ENCODE measurements around the gene ORMDL3. TPM values are rescaled to one million over a fixed set of nuclear protein-coding genes. Genes with fewer than 3 reads are reported as not detected.
"Not testable (repeated sequence)": the region's sequence is repeated elsewhere in the genome, so short reads cannot be mapped to it uniquely, and the experiment has no call there.

The ORMDL3 gene
- total RNA-seq, 1 donor from 2014 or later, result 59.4 TPM

DNA sequence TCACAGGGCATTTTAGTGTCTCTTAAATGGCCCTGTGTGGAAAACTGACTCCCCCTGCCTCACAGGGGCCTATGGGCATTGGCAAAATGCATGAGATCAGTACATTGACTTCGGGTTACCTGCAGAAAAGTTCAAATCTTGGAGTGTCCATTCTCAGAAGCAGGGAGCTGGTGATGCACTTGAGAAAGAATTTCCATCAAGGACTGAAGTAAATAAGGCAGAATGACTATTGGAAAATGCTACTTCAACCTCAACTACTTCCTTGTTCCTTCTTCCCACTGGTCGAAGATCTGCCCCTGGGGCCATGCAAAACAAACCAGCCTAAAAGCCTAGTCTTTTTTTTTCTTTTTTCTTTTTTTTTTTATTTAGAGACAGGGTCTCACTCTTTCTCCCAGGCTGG is 21.6 kb upstream of the ORMDL3 start:
- Mint-ChIP-seq H3K4me1 (ENCODE audit: unreplicated experiment) (peaks cover 14% of the 10 kb centered on the region), H3K4me3 (ENCODE audit: unreplicated experiment) (no peak overlapping the region), H3K27ac (ENCODE audit: unreplicated experiment) (no peak overlapping the region), H3K36me3 (ENCODE audit: unreplicated experiment) (no peaks in the 10 kb centered on the region), H3K27me3 (ENCODE audit: unreplicated experiment) (peaks cover 3% of the 10 kb centered on the region), H3K9me3 (ENCODE audit: unreplicated experiment) (no peaks in the 10 kb centered on the region)
- DNase-seq (ENCODE audit: extremely low spot score, unreplicated experiment), result no peak
- no peak for TF ChIP-seq CTCF (IDR thresholded peaks at IDR 0.05)

DNA sequence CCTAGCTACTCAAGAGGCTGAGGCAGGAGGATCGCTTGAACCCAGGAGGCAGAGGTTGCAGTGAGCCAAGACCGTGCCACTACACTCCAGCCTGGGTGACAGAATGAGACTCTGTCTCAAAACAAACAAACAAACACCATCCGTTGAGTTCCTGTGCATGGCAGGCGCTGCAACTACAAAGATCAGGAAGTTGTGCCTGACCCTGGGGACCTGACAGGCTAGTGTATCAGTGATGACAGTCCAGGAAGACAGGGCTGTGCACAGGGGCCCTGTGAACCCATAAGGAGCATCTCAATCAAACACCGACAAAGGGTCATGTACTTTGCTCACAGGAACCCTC is 21.1 kb upstream of the ORMDL3 start:
- DNase-seq (ENCODE audit: extremely low spot score, unreplicated experiment); H3K36me3 Mint-ChIP-seq (ENCODE audit: unreplicated experiment); H3K27me3 Mint-ChIP-seq (ENCODE audit: unreplicated experiment); H3K27ac Mint-ChIP-seq (ENCODE audit: unreplicated experiment); H3K9me3 Mint-ChIP-seq (ENCODE audit: unreplicated experiment); H3K4me3 Mint-ChIP-seq (ENCODE audit: unreplicated experiment): not testable (repeated sequence)
- H3K4me1 Mint-ChIP-seq (ENCODE audit: unreplicated experiment), result peaks cover 13% of the 10 kb centered on the region

GRCh38 chr17:39946551-39947330 is 19.3 kb upstream of the ORMDL3 start:
- H3K27ac Mint-ChIP-seq (ENCODE audit: unreplicated experiment), result no peak overlapping the region

GRCh38 chr17:39944393-39944711 is 17.0 kb upstream of the ORMDL3 start:
- no peak overlapping the region for H3K27ac Mint-ChIP-seq (ENCODE audit: unreplicated experiment)
- no peak for DNase-seq (ENCODE audit: extremely low spot score, unreplicated experiment)

More at GRCh38 chr17:39946551-39947330, 19.3 kb upstream of the ORMDL3 start:
- DNase-seq (ENCODE audit: extremely low spot score, unreplicated experiment), result no peak
- no peak for TF ChIP-seq CTCF (IDR thresholded peaks at IDR 0.05)
- no peaks in the 10 kb centered on the region for H3K9me3 Mint-ChIP-seq (ENCODE audit: unreplicated experiment)
- peaks cover 6% of the 10 kb centered on the region for H3K4me1 Mint-ChIP-seq (ENCODE audit: unreplicated experiment)
- H3K36me3 Mint-ChIP-seq (ENCODE audit: unreplicated experiment), result no peaks in the 10 kb centered on the region
- H3K4me3 Mint-ChIP-seq (ENCODE audit: unreplicated experiment), result no peak overlapping the region
- H3K27me3 Mint-ChIP-seq (ENCODE audit: unreplicated experiment), result peaks cover 3% of the 10 kb centered on the region

DNA sequence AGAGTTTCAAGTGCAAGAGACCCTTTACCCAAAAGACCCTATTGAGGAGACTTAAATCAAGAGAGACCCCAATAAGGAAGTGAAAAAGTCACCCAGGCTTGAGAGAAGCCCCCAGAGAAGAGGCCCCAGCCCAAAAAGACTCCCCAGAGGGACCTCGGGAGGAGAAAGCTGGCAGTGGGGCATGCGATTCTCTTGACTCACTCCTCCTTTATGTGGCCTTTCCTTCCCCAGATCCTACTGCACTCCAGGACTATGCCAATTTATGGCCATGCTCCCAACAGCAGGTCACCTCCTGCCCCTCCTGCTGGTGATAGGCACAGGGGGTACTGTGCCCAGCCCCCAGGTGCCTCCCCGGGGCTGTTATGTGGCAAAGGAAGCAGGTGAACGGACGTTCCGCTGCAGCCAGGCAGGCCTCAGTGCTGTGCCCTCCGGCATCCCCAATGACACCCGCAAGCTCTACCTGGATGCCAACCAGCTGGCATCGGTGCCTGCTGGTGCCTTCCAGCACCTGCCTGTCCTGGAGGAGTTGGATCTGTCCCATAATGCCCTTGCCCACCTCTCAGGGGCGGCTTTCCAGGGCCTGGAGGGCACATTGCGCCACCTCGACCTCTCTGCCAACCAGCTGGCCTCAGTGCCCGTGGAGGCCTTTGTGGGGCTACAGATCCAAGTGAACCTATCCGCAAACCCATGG is 16.4 kb upstream of the ORMDL3 start:
- Mint-ChIP-seq H3K27ac (ENCODE audit: unreplicated experiment) (no peak overlapping the region), H3K9me3 (ENCODE audit: unreplicated experiment) (no peaks in the 10 kb centered on the region), H3K27me3 (ENCODE audit: unreplicated experiment) (peaks cover 3% of the 10 kb centered on the region), H3K4me3 (ENCODE audit: unreplicated experiment) (no peak overlapping the region), H3K4me1 (ENCODE audit: unreplicated experiment) (peaks cover 6% of the 10 kb centered on the region), H3K36me3 (ENCODE audit: unreplicated experiment) (no peaks in the 10 kb centered on the region)
- no peak for DNase-seq (ENCODE audit: extremely low spot score, unreplicated experiment)
- no peak for TF ChIP-seq CTCF (IDR thresholded peaks at IDR 0.05)

More at GRCh38 chr17:39944393-39944711, 17.0 kb upstream of the ORMDL3 start:
- peaks cover 3% of the 10 kb centered on the region for H3K27me3 Mint-ChIP-seq (ENCODE audit: unreplicated experiment)
- no peaks in the 10 kb centered on the region for H3K9me3 Mint-ChIP-seq (ENCODE audit: unreplicated experiment)
- no peaks in the 10 kb centered on the region for H3K36me3 Mint-ChIP-seq (ENCODE audit: unreplicated experiment)
- H3K4me3 Mint-ChIP-seq (ENCODE audit: unreplicated experiment), result no peak overlapping the region
- peaks cover 4% of the 10 kb centered on the region for H3K4me1 Mint-ChIP-seq (ENCODE audit: unreplicated experiment)
- TF ChIP-seq CTCF (IDR thresholded peaks at IDR 0.05), result no peak

Data from osteocyte (in vitro differentiated cells).